Lung (tissue), 12 donors: Measurements from ENCODE around the gene CYSRT1. TPM values are rescaled to one million over a fixed set of nuclear protein-coding genes. Genes with fewer than 3 reads are reported as not detected.

Experiments
- ATAC-seq: fragments of 200-7000 bp; cut with Tn5 transposase; one replicate; pipeline ENCODE4 v1.9.1; 2020; ENCODE audit warnings: moderate number of reproducible peaks; ENCODE audit not compliant: insufficient read depth, low FRiP score
- DNase-seq, 3 donors: peaks; one replicate each; pipeline ENCODE4 v3.0.0-alpha.2; 2013 to 2017
- H3K27ac ChIP-seq, 2 donors: one replicate each; pipeline ENCODE4 v1.5.1; 2013; ENCODE audit warnings: mild to moderate bottlenecking in 2 of 2, moderate library complexity in 2 of 2, control low read depth in 1 of 2, inconsistent platforms in 1 of 2, low read depth in 1 of 2, low read length in 1 of 2
- H3K27me3 ChIP-seq, 3 donors: one replicate each; pipeline ENCODE4 v1.5.1; 2013; ENCODE audit warnings: low read length in 2 of 3; ENCODE audit not compliant: control insufficient read depth in 3 of 3, insufficient read depth in 3 of 3
- H3K36me3 ChIP-seq, 4 donors: one replicate each; pipeline ENCODE4 v1.5.1; 2013; ENCODE audit warnings: low read length in 4 of 4, mild to moderate bottlenecking in 1 of 4, moderate library complexity in 1 of 4; ENCODE audit not compliant: control insufficient read depth in 4 of 4, insufficient read depth in 4 of 4
- H3K4me1 ChIP-seq, 5 donors: one replicate each; pipeline ENCODE4 v1.5.1; 2013; ENCODE audit warnings: low read length in 5 of 5, mild to moderate bottlenecking in 2 of 5, moderate library complexity in 1 of 5; ENCODE audit not compliant: control insufficient read depth in 5 of 5, insufficient read depth in 5 of 5
- H3K4me3 ChIP-seq: one replicate; pipeline ENCODE4 v1.5.1; 2013; ENCODE audit warnings: mild to moderate bottlenecking, control low read depth, moderate library complexity
- H3K9ac ChIP-seq, 2 donors: one replicate each; pipeline ENCODE4 v1.5.1; 2013; ENCODE audit warnings: low read length in 2 of 2, control low read depth in 1 of 2; ENCODE audit not compliant: insufficient read depth in 1 of 2
- H3K9me3 ChIP-seq, 4 donors: one replicate each; pipeline ENCODE4 v1.5.1; 2013; ENCODE audit warnings: low read length in 3 of 4, mild to moderate bottlenecking in 1 of 4, moderate library complexity in 1 of 4; ENCODE audit not compliant: control insufficient read depth in 4 of 4, insufficient read depth in 3 of 4
- WGBS, 2 donors: extraction: QIAGEN DNeasy Blood & Tissue Kit; methylation state at CpG; one replicate each; pipeline ENCODE4 v1.1.7; 2013; 5-methylcytosine and 5-hydroxymethylcytosine counted together
- polyA plus RNA-seq, 2 donors: library from polyadenylated mRNA; stranded (reverse); fragments of 200-250 nt; gene quantifications; one replicate each; pipeline ENCODE4 v1.2.1, GENCODE V29; 2013
- total RNA-seq, 2 donors: library from RNA; depleted of rRNA in 1 of 2; stranded (reverse); fragments of >200 nt in 1 of 2; gene quantifications; one replicate each; pipeline ENCODE4 v1.2.1, GENCODE V29; 2014 to 2021
- TF ChIP-seq, protein P1 (sequence below): IDR thresholded peaks from 2 replicates; pipeline ENCODE4 v1.5.1; 2012; ENCODE audit warnings: mild to moderate bottlenecking; ENCODE audit errors: control extremely low read depth, extremely low read depth
- donor health status: control.
- donor health status: control.
- donor health status: Bipolar disorder and iron deficiency.
- donor health status: healthy.
- donor health status: DM: yes; HTN: yes; CAD: no.

The CYSRT1 gene
- total and polyA plus RNA-seq, 4 donors = 0.70 to 2.7 (median 0.92) TPM; not detected in 1

- H3K9ac ChIP-seq = no peak overlapping the region
- no peaks in the 10 kb centered on the region for H3K36me3 ChIP-seq
- H3K27me3 ChIP-seq = peaks cover 0 to 6% (median 0%) of the 10 kb centered on the region in 3 donors
- ATAC-seq = no peak
- peaks cover 0 to 5% (median 0%) of the 10 kb centered on the region in 5 donors for H3K4me1 ChIP-seq
- TF ChIP-seq, protein P1, sequence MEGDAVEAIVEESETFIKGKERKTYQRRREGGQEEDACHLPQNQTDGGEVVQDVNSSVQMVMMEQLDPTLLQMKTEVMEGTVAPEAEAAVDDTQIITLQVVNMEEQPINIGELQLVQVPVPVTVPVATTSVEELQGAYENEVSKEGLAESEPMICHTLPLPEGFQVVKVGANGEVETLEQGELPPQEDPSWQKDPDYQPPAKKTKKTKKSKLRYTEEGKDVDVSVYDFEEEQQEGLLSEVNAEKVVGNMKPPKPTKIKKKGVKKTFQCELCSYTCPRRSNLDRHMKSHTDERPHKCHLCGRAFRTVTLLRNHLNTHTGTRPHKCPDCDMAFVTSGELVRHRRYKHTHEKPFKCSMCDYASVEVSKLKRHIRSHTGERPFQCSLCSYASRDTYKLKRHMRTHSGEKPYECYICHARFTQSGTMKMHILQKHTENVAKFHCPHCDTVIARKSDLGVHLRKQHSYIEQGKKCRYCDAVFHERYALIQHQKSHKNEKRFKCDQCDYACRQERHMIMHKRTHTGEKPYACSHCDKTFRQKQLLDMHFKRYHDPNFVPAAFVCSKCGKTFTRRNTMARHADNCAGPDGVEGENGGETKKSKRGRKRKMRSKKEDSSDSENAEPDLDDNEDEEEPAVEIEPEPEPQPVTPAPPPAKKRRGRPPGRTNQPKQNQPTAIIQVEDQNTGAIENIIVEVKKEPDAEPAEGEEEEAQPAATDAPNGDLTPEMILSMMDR = no peak
- WGBS, 2 donors = 69 to 73% methylated on average over 25 to 27 of the region's 27 CpGs
- peaks cover 0 to 3% (median 0%) of the 10 kb centered on the region in 4 donors for H3K9me3 ChIP-seq
- no peak for DNase-seq
- H3K27ac ChIP-seq = no peak overlapping the region
- no peak overlapping the region for H3K4me3 ChIP-seq
These were observed 4.3 kb downstream of the CYSRT1 start for GRCh38 chr9:137228968-137229896.

DNA sequence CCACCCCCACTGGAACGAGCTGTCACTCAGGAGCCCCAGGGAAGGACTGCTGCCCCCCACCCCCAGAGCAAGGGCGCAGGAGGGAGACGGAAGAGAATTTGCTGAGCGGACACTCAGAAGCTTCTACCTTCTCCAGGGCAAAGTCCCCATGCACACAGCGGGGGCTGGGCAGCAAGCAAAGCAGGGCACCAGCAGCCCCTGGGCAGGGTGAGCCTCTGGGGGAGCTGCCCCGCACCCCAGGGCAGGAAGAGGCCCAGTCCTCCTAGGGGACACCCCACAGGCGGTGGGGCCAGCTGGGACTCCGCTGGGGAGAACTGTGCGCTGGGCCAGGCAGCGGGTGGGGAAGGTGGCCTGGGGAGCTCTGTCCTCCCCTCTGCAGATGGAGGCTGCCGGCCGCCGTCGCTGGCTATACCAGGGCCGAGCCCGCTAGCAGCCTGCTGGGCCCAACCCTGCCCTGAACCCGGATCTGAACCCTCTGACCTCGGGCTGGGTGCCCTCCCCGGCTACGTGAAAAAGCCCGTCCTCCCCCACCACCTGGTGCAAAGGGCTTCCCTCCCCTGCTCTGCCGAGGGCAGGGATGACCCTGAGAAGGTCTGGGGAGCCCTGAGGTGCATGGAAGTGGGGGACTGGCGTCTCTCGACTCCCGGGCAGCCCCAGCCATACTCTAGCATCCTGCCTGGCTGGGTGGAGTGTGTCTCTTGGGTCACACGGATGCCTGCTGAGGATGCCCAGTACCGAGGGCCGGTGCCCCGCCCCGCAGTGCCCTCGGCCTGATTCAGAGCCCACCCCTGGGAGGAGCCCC is 5.1 kb downstream of the CYSRT1 start:
- DNase-seq (no peak), ATAC-seq (no peak)
- Histone ChIP-seq H3K36me3 (no peaks in the 10 kb centered on the region), H3K4me3 (no peak overlapping the region), H3K27me3 (peaks cover 0 to 6% (median 0%) of the 10 kb centered on the region in 3 donors), H3K27ac (no peak overlapping the region), H3K4me1 (peaks cover 0 to 4% (median 0%) of the 10 kb centered on the region in 5 donors), H3K9me3 (peaks cover 0 to 3% (median 0%) of the 10 kb centered on the region in 4 donors), H3K9ac (no peak overlapping the region)
- TF ChIP-seq, protein P1 = no peak
- WGBS, 2 donors = 64 to 66% methylated on average over 24 to 31 of the region's 31 CpGs

GRCh38 chr9:137230705-137231371 is 5.9 kb downstream of the CYSRT1 start, which contains the start of gene SLC34A3:
Gene SLC34A3, plus strand, starts transcription at chr9:137230901. Its CDS starts 802 bp downstream, at chr9:137231703.
- WGBS, 2 donors = 76 to 84% methylated on average over 14 of the region's 14 CpGs
- Histone ChIP-seq H3K4me1 (peaks cover 0 to 4% (median under 1%) of the 10 kb centered on the region in 5 donors), H3K27ac (no peak within 1 kb of the TSS), H3K9me3 (peaks cover 0 to 3% (median 0%) of the 10 kb centered on the region in 4 donors), H3K4me3 (no peak within 1 kb of the TSS), H3K9ac (no peak within 1 kb of the TSS), H3K36me3 (no peaks in the 10 kb centered on the region), H3K27me3 (peaks cover 0 to 6% (median 0%) of the 10 kb centered on the region in 3 donors)
- DNase-seq (no peak), ATAC-seq (no peak)
- TF ChIP-seq, protein P1 = no peak
